ENCODE measurements around the gene HHIPL1. TPM values are rescaled to one million over a fixed set of nuclear protein-coding genes. Genes with fewer than 3 reads are reported as not detected.

HHIPL1 gene
- total RNA-seq, 2 experiments from 2014 or later = 0.25 to 0.72 TPM

DNA sequence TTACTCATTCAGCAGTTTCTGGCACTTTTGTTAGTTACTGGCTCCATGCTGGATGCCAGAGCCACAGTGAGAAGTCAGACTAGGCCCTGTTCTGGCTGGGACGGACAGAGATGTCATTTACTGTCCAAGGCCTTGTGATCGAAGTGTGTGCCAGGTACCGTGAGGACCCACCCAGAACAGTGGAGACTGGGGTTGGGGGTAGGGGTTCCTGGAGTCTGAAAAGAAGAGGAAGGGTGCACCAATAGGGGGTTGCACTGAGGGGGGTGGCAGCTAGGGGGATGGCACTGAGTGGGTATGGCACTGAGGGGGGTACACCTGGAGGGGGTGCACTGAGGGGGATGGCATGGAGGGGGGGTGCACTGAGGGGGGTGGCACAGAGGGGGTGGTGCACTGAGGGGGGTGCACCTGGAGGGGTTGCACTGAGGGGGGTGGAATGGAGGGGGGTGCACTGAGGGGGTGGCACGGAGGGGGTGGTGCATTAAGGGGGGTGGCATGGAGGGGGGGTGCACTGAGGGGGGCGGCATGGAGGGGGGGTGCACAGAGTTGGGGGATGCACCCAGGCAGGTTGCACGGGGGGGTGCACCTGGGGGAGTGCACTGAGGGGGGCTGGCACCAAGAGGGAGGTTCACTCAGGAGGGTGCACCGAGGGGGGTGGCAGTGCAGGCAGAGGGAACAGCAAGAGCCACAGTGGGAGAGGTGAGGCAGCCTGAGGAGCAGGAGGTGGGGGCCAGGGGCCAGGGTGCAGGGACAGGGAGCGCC is 28.6 kb downstream of the HHIPL1 start:
- H3K4me2 ChIP-seq (ENCODE audit: low read length) = peak overlapping the region; percentile 47
- no peak for TF ChIP-seq EZH2phosphoT487 (IDR thresholded peaks at IDR 0.05; ENCODE audit: borderline replicate concordance, low read depth, low read length)
- TF ChIP-seq CTCF (conservative IDR thresholded peaks at IDR 0.05; ENCODE audit: low read length) = no peak
- H2AFZ ChIP-seq (ENCODE audit: low read length) = peak overlapping the region; percentile 28; the same call in 1 of the 2 replicates
- no peaks in the 10 kb centered on the region for H4K20me1 ChIP-seq (ENCODE audit: insufficient read depth, low read length)
- H3K9me2 ChIP-seq (ENCODE audit: insufficient read depth, low read length) = no peaks in the 10 kb centered on the region
- DNase-seq (ENCODE audit: low spot score) = no peak
- ChIA-PET POLR2A (interaction anchor here (0.7 kb wide), 1 partner anchor 11 kb away, joined by 3 read pairs; the partner anchor contains the start of gene CYP46A1), CTCF (ENCODE audit: unreplicated experiment) (no interaction called here)
- no peaks in the 10 kb centered on the region for H3K79me2 ChIP-seq (ENCODE audit: insufficient read depth, low read depth, low read length)
- intact Hi-C loops (cut with micrococcal nuclease; ENCODE audit: unreplicated experiment) = no loop called here
- no TSS peak for BruUV-seq (replicated peaks)
- H3K27ac ChIP-seq (ENCODE audit: low read depth, low read length, poor library complexity, severe bottlenecking) = peak overlapping the region; percentile 53
- H3K4me3 ChIP-seq (ENCODE audit: low read depth, low read length, poor library complexity, severe bottlenecking) = no peak overlapping the region
- no peaks in the 10 kb centered on the region for H3K36me3 ChIP-seq (ENCODE audit: insufficient read depth, low read length)
- H3K4me1 ChIP-seq (ENCODE audit: insufficient read depth, low read length, poor library complexity, severe bottlenecking) = peaks cover 15% of the 10 kb centered on the region
- peaks cover 12% of the 10 kb centered on the region for H3K9me3 ChIP-seq (ENCODE audit: low read length)

GRCh38 chr14:99674064-99674650 is 29.2 kb downstream of the HHIPL1 start:
- Histone ChIP-seq H3K79me2 (ENCODE audit: insufficient read depth, low read depth, low read length) (no peaks in the 10 kb centered on the region), H3K4me1 (ENCODE audit: insufficient read depth, low read length, poor library complexity, severe bottlenecking) (peaks cover 15% of the 10 kb centered on the region), H3K27ac (ENCODE audit: low read depth, low read length, poor library complexity, severe bottlenecking) (no peak overlapping the region), H3K9me3 (ENCODE audit: low read length) (peaks cover 13% of the 10 kb centered on the region), H2AFZ (ENCODE audit: low read length) (no peak overlapping the region), H3K36me3 (ENCODE audit: insufficient read depth, low read length) (no peaks in the 10 kb centered on the region), H4K20me1 (ENCODE audit: insufficient read depth, low read length) (no peaks in the 10 kb centered on the region), H3K9me2 (ENCODE audit: insufficient read depth, low read length) (no peaks in the 10 kb centered on the region), H3K4me3 (ENCODE audit: low read depth, low read length, poor library complexity, severe bottlenecking) (no peak overlapping the region), H3K4me2 (ENCODE audit: low read length) (no peak overlapping the region)
- POLR2A ChIA-PET = no interaction called here
- TF ChIP-seq CTCF (conservative IDR thresholded peaks at IDR 0.05; ENCODE audit: low read length) (no peak), EZH2phosphoT487 (IDR thresholded peaks at IDR 0.05; ENCODE audit: borderline replicate concordance, low read depth, low read length) (no peak)
- CTCF ChIA-PET (ENCODE audit: unreplicated experiment) = no interaction called here
- intact Hi-C loops (cut with micrococcal nuclease; ENCODE audit: unreplicated experiment) = no loop called here
- BruUV-seq (replicated peaks) = no TSS peak
- no peak for DNase-seq (ENCODE audit: low spot score)
